Measurements from ENCODE around the gene FBL.
A peak's percentile ranks its signal among the peaks of the same experiment; 100 is the strongest.

The FBL gene

DNA sequence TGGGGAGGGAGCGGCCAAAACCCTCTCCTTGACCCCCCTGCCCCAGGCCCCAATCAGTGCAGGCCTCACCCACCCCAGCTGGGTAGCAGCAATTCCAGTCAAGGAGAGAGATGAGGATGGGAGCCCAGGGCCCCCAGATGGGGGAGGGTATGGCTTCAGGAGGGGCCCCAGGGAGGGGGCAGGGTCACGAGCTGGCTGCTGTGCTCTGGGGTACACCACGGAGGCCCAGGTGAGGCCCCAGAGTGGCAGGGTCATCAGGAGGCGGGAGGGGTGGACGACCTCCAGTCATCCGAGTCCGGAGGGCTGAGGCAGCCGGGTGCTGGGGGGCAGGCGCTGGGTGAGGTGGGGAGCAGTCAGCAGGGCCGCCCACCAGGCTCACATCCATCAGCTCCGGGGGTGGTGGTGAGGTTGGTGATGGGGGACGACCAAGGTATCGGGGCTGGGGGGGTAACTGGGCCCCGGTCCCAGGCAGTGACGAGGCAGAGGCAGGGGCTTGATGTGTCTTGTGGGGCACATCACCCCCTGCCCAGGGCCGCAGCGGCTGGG is 20.6 kb downstream of the FBL start:
- no peak for DNase-seq (ENCODE audit: low spot score)
- TF ChIP-seq, protein P1, sequence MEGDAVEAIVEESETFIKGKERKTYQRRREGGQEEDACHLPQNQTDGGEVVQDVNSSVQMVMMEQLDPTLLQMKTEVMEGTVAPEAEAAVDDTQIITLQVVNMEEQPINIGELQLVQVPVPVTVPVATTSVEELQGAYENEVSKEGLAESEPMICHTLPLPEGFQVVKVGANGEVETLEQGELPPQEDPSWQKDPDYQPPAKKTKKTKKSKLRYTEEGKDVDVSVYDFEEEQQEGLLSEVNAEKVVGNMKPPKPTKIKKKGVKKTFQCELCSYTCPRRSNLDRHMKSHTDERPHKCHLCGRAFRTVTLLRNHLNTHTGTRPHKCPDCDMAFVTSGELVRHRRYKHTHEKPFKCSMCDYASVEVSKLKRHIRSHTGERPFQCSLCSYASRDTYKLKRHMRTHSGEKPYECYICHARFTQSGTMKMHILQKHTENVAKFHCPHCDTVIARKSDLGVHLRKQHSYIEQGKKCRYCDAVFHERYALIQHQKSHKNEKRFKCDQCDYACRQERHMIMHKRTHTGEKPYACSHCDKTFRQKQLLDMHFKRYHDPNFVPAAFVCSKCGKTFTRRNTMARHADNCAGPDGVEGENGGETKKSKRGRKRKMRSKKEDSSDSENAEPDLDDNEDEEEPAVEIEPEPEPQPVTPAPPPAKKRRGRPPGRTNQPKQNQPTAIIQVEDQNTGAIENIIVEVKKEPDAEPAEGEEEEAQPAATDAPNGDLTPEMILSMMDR (IDR thresholded peaks at IDR 0.05; ENCODE audit: extremely low read depth, missing control alignments), result no peak

DNA sequence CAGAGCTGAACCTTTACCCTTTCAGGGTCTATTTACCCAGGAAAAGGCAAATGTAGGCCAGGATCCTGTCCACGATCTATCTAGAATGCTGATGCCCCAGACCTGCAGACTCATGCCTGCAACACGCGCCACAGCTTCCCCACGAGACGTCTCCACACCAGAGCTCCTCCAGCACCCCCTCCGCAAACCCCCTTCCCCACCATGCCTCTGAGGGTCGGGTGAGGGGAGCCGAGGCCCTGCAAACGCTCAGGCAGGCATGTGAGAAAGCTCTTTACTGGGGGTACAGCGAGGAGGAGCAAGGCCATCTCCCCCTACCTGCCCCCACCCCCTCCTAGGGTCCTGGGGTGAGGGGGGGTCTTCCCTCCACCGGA is 21.1 kb downstream of the FBL start:
- TF ChIP-seq, protein P1 (IDR thresholded peaks at IDR 0.05; ENCODE audit: extremely low read depth, missing control alignments), result no peak
- no peak for DNase-seq (ENCODE audit: low spot score)

DNA sequence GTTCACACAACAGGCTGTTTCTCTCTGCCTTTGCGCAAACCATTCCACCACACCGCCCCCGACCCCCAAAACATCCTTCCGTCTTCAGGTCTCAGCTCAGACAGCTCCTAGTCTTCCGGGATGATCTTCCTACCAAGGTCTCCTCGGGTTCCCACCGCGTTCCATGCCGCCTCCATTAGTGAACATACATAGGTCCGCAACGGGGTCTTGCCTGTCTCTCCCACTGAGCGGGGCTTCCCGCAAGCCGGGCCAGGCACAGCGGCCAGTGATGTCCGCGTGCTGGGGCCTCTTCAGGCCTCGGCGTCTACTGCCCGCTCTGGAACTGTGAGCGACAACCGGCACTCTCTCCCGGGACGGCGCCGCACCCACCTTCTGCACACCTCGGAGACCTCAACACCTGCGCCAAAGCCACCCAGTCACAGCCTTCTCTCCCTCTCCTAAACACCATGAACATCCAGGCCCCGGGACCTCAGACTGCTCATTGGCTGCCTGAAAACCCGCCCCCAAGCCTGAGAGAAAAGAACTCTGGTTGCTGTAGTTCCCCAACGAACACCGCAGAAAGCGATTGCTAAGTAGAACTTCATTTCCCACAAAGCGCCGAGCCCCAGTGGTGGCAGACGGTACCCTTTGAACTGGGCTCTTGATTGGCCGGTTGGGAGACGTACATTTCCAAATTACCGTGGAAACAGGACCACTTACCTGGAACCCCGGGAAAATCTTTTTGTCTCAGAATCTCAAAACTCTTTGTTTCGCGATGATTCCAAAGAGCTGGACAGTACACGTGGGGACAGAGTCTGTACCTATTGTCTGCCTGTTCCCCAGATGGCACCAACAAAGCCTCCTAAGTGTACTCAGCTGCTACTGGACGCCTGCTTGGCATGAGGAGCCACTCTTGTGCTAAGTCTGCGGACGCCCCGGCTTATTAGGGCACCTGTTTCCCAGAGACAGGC is 21.8 kb downstream of the FBL start:
- TF ChIP-seq, protein P1 (IDR thresholded peaks at IDR 0.05; ENCODE audit: extremely low read depth, missing control alignments), result no peak

DNA sequence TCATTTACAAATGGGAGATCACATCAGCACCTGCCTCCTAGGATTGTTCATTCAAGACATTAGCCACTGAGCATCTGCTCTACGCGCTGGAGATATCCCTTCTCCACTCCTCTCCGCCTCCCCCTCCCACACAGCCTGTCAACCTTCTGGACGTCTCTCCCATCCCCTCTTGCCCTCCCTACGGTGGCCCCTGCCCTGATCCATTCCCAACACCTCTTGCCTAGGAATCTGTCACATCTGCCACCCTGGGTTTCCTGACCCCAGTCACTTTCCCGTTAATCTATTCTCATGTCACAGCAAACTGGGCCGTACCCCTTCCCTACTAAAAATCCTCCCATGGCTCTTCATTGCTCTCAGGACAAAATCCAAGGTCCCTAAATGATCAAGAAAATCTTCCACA is 22.5 kb downstream of the FBL start:
- DNase-seq (ENCODE audit: low spot score), result no peak
- TF ChIP-seq, protein P1 (IDR thresholded peaks at IDR 0.05; ENCODE audit: extremely low read depth, missing control alignments), result no peak

More for the DNA sequence above, 21.8 kb downstream of the FBL start:
- DNase-seq (ENCODE audit: low spot score), result peak; percentile 94

DNA sequence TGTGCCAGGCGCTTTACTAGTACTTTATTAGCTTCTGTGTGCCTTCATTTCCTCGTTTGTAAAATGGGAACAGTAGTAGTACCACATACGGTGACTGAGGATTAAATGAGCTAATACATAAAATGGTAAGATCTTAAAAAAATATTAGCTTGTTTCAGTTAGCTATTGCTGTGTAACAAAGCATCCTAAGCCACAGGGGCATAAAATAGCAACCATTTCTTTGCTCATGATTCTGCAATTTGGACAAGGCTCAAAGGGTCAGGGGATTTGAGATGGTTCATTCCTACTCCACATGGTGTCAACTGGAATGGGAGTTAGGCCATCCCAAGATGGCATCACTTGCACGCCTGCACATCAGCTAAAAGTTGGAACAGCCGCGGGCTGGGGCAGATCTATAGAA is 25.5 kb downstream of the FBL start:
- TF ChIP-seq, protein P1 (IDR thresholded peaks at IDR 0.05; ENCODE audit: extremely low read depth, missing control alignments), result no peak
- no peak for DNase-seq (ENCODE audit: low spot score)

DNA sequence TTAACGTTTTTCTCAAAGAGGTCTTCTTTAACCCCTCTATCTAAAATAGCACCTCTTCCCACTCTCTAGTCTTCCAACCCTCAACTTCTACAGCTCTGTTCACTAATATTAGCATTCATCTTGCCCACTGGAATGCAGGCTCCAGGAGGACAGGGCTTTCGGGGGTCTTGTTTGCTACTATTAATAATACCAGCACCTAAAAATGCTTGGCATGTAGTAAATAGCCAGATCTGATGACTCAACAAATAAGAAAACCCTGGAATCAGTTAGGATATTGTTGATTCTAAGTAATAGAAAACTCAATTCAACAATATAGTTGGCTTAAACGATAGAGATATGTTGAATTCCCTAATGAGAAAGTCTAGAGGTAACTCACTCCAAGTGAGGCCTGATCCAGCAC is 26.4 kb downstream of the FBL start:
- TF ChIP-seq, protein P1 (IDR thresholded peaks at IDR 0.05; ENCODE audit: extremely low read depth, missing control alignments), result no peak
- DNase-seq (ENCODE audit: low spot score), result no peak

DNA sequence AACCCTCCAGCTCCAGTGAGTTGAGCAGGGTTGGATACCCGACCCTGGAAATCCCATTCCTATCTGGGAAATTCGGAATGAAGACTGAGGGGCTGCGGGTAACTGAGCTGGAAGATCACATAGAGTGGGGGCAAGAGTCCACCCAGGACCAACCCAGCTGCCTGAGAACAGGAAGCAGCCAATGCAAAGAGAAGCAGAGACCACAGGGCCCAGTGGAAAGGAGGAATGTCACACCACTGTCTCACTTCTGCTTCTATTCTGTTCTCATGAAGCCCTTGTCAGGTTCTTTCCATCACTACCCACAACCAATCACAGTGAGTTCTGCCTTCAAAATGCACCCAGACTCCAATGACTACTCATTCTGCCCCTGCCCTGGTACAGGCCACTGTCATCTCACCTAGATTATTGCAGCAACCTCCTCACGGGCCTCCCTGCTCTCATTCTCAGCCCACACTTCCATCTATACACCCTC is 27.5 kb downstream of the FBL start:
- peak; percentile 83 for DNase-seq (ENCODE audit: low spot score)
- TF ChIP-seq, protein P1 (IDR thresholded peaks at IDR 0.05; ENCODE audit: extremely low read depth, missing control alignments), result no peak
